WTC11 (cell line): ENCODE results near the gene TET3. TPM values are rescaled to one million over a fixed set of nuclear protein-coding genes. Genes with fewer than 3 reads are reported as not detected.
A peak's percentile ranks its signal among the peaks of the same experiment; 100 is the strongest.

Source experiments
- ATAC-seq: fragments of 200-7000 bp; cut with Tn5 transposase; 2 replicates; pipeline ENCODE4 v1.10.0; 2021; ENCODE audit warnings: mild to moderate bottlenecking, moderate library complexity
- CTCF ChIA-PET: fragments of 300-600 bp; sonication (Branson Sonifier 250); formaldehyde crosslinking; loops from one replicate; lab custom pipeline; 2021; ENCODE audit warnings: antibody characterized with exemption; lab: Charles Lee
- POLR2A ChIA-PET: fragments of 350-600 bp; sonication (Branson Sonifier 250); formaldehyde crosslinking; loops from one replicate; lab custom pipeline; 2021; ENCODE audit warnings: antibody characterized with exemption; lab: Charles Lee
- DNase-seq: peaks from one replicate; pipeline ENCODE4 v3.0.0; 2021; ENCODE audit warnings: low spot score
- H3K27ac Mint-ChIP-seq: 2 replicates; pipeline ENCODE4 v1.8.0; 2021; ENCODE audit warnings: mixed read lengths
- H3K27me3 Mint-ChIP-seq: 2 replicates; pipeline ENCODE4 v1.8.0; 2021; ENCODE audit warnings: low read depth, mild to moderate bottlenecking, moderate library complexity, mixed read lengths
- H3K36me3 Mint-ChIP-seq: 2 replicates; pipeline ENCODE4 v1.8.0; 2021; ENCODE audit warnings: mixed read lengths
- H3K4me1 Mint-ChIP-seq: 2 replicates; pipeline ENCODE4 v1.8.0; 2022; ENCODE audit warnings: mixed read lengths
- H3K4me3 Mint-ChIP-seq: 2 replicates; pipeline ENCODE4 v1.8.0; 2021; ENCODE audit warnings: mild to moderate bottlenecking, moderate library complexity, mixed read lengths
- H3K9me3 Mint-ChIP-seq: 2 replicates; pipeline ENCODE4 v1.8.0; 2021; ENCODE audit warnings: mixed read lengths
- CREM ChIP-seq: sonication (generic); formaldehyde crosslinking; IDR thresholded peaks from 2 replicates; pipeline ENCODE4 v1.8.1; 2022; ENCODE audit warnings: mild to moderate bottlenecking, missing genetic modification reagents, moderate library complexity
- EMX1 ChIP-seq: fragments of 250-450 bp; sonication (Bioruptor Pico); IDR thresholded peaks from 2 replicates; pipeline ENCODE4 v1.8.0; 2021; ENCODE audit warnings: mild to moderate bottlenecking
- GABPB1 ChIP-seq: sonication (generic); formaldehyde crosslinking; IDR thresholded peaks from 2 replicates; pipeline ENCODE4 v1.8.1; 2023; ENCODE audit warnings: mild to moderate bottlenecking, missing genetic modification reagents
- NR1H2 ChIP-seq: sonication (generic); formaldehyde crosslinking; IDR thresholded peaks from 2 replicates; pipeline ENCODE4 v1.9.0; 2021; ENCODE audit warnings: mild to moderate bottlenecking, moderate library complexity, missing genetic modification reagents
- NR3C1 ChIP-seq: sonication (generic); formaldehyde crosslinking; conservative IDR thresholded peaks from 2 replicates; pipeline ENCODE4 v1.8.1; 2023; ENCODE audit warnings: low read depth, mild to moderate bottlenecking, missing genetic modification reagents
- SMAD4 ChIP-seq: sonication (generic); formaldehyde crosslinking; IDR thresholded peaks from 2 replicates; pipeline ENCODE4 v1.8.0; 2022; ENCODE audit warnings: mild to moderate bottlenecking, missing genetic modification reagents
- ZNF423 ChIP-seq: fragments of 250-450 bp; sonication (Bioruptor Pico); IDR thresholded peaks from 2 replicates; pipeline ENCODE4 v2.1.2; 2022; ENCODE audit warnings: mild to moderate bottlenecking, moderate library complexity
- total RNA-seq: library from RNA; stranded (reverse); gene quantifications from 3 replicates; pipeline ENCODE4 v1.2.3, GENCODE V29; 2021
- TF ChIP-seq, protein P1 (sequence below): sonication (generic); formaldehyde crosslinking; conservative IDR thresholded peaks from 2 replicates; pipeline ENCODE4 v1.8.1; 2022; ENCODE audit warnings: mild to moderate bottlenecking, missing genetic modification reagents
- TF ChIP-seq, protein P2 (sequence below): sonication (generic); formaldehyde crosslinking; IDR thresholded peaks from 2 replicates; pipeline ENCODE4 v1.8.0; 2022; ENCODE audit warnings: missing genetic modification reagents
- TF ChIP-seq, protein P3 (sequence below): sonication (generic); formaldehyde crosslinking; IDR thresholded peaks from 2 replicates; pipeline ENCODE4 v1.8.1; 2023; ENCODE audit warnings: mild to moderate bottlenecking, moderate library complexity, missing genetic modification reagents
- TF ChIP-seq, protein P4 (sequence below): fragments of 250-450 bp; sonication (Bioruptor Pico); IDR thresholded peaks from 2 replicates; pipeline ENCODE4 v1.9.0; 2021; ENCODE audit warnings: moderate library complexity, mild to moderate bottlenecking, inconsistent platforms, borderline replicate concordance

Gene TET3
- total RNA-seq, 1 experiment from 2014 or later: 19.3 TPM

DNA sequence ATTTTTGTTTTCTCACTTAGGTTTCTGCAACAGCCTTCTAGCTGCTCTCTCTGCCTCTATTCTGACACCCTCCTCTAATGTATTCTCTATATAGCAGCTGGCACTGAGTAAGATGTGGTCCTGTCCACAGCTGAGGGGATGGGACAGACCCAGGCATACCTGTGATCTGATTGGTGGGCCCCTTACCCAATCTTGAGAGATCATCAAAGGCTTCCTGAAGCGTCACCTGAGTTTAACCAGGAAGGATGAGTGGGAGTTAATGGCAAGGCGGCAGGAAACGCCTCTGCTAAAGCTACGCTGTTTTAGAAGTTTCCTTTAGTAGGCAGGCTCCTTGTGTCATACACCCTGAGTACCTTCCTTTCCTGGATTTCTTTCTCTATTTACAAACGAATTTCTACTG lies 5.7 kb upstream of the TET3 start:
- Mint-ChIP-seq H3K4me3 (no peak overlapping the region), H3K4me1 (peaks cover 50% of the 10 kb centered on the region), H3K36me3 (no peaks in the 10 kb centered on the region), H3K27ac (no peak overlapping the region), H3K27me3 (peaks cover 65% of the 10 kb centered on the region), H3K9me3 (no peaks in the 10 kb centered on the region)
- ATAC-seq (peak; percentile 22), DNase-seq (no peak)
- POLR2A ChIA-PET: no interaction called here
- CTCF ChIA-PET: no interaction called here
- TF ChIP-seq, protein P1, sequence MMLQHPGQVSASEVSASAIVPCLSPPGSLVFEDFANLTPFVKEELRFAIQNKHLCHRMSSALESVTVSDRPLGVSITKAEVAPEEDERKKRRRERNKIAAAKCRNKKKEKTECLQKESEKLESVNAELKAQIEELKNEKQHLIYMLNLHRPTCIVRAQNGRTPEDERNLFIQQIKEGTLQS (CRISPR knock-in tag): no peak
- TF ChIP-seq, protein P2, sequence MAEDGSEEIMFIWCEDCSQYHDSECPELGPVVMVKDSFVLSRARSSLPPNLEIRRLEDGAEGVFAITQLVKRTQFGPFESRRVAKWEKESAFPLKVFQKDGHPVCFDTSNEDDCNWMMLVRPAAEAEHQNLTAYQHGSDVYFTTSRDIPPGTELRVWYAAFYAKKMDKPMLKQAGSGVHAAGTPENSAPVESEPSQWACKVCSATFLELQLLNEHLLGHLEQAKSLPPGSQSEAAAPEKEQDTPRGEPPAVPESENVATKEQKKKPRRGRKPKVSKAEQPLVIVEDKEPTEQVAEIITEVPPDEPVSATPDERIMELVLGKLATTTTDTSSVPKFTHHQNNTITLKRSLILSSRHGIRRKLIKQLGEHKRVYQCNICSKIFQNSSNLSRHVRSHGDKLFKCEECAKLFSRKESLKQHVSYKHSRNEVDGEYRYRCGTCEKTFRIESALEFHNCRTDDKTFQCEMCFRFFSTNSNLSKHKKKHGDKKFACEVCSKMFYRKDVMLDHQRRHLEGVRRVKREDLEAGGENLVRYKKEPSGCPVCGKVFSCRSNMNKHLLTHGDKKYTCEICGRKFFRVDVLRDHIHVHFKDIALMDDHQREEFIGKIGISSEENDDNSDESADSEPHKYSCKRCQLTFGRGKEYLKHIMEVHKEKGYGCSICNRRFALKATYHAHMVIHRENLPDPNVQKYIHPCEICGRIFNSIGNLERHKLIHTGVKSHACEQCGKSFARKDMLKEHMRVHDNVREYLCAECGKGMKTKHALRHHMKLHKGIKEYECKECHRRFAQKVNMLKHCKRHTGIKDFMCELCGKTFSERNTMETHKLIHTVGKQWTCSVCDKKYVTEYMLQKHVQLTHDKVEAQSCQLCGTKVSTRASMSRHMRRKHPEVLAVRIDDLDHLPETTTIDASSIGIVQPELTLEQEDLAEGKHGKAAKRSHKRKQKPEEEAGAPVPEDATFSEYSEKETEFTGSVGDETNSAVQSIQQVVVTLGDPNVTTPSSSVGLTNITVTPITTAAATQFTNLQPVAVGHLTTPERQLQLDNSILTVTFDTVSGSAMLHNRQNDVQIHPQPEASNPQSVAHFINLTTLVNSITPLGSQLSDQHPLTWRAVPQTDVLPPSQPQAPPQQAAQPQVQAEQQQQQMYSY (CRISPR knock-in tag): peak; percentile 31; the same call in 1 of the 2 replicates
- TF ChIP-seq, all 79 proteins: peak for 1

DNA sequence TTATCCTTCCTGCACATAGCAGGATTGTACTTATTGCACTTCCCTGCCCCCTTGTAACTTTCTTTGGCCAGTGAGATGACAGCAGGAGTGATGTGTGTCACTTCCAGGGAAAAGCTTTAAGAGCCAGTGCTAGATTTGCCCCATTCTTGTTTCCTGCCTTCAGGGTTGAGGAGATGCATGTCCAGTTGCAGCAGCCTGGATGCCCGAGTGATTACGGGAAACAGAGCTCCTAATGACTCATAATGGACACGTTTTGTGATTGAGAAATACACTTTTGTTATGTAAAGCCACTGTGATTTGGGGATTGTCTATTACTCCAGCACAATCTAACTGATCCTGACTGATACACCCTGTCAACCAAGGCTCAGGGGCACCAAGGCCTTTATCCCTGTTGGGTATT lies 5.0 kb upstream of the TET3 start:
- Mint-ChIP-seq H3K4me1 (peaks cover 50% of the 10 kb centered on the region), H3K9me3 (no peaks in the 10 kb centered on the region), H3K36me3 (no peaks in the 10 kb centered on the region), H3K27ac (no peak overlapping the region), H3K4me3 (0 out of 2 replicates have a peak overlapping the region, but pooled peaks have one; percentile 21), H3K27me3 (peaks cover 65% of the 10 kb centered on the region)
- ChIA-PET CTCF (no interaction called here), POLR2A (no interaction called here)
- no peak for DNase-seq
- TF ChIP-seq SMAD4 (CRISPR knock-in tag) (no peak), GABPB1 (peak; percentile 67; the same call in 1 of the 2 replicates), NR1H2 (CRISPR knock-in tag) (no peak), ZNF423 (CRISPR knock-in tag) (no peak)
- TF ChIP-seq, protein P2 (CRISPR knock-in tag): no peak
- TF ChIP-seq, protein P3, sequence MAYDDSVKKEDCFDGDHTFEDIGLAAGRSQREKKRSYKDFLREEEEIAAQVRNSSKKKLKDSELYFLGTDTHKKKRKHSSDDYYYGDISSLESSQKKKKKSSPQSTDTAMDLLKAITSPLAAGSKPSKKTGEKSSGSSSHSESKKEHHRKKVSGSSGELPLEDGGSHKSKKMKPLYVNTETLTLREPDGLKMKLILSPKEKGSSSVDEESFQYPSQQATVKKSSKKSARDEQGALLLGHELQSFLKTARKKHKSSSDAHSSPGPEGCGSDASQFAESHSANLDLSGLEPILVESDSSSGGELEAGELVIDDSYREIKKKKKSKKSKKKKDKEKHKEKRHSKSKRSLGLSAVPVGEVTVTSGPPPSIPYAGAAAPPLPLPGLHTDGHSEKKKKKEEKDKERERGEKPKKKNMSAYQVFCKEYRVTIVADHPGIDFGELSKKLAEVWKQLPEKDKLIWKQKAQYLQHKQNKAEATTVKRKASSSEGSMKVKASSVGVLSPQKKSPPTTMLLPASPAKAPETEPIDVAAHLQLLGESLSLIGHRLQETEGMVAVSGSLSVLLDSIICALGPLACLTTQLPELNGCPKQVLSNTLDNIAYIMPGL (CRISPR knock-in tag): no peak
- ATAC-seq: no peak

DNA sequence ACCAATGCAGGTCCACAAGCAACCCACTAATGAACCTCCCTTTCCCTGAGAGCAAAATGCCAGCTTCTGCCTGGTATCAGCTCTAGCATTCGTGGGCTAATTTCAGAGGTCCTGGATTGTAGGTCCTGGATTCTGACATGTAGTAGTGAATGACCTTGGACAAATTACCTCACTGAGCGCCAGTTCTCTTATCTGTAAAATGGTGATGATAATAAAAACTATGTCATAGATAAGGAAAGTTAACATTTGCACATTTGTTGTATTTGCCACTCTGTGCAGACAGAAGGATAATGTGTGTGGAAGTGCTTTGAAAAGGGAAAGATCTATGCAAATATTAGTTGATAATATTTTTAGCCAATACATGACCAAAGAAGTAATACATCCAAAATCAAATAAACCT lies 4.1 kb upstream of the TET3 start:
- Mint-ChIP-seq H3K4me3 (peak overlapping the region; percentile 83), H3K36me3 (no peaks in the 10 kb centered on the region), H3K27ac (no peak overlapping the region), H3K27me3 (peaks cover 65% of the 10 kb centered on the region), H3K4me1 (peaks cover 50% of the 10 kb centered on the region), H3K9me3 (no peaks in the 10 kb centered on the region)
- ATAC-seq: no peak
- ChIA-PET POLR2A (no interaction called here), CTCF (interaction anchor here (1.0 to 1.4 kb wide), 3 partner anchors 100 to 157 kb away, joined by 3 to 4 read pairs (median 3); no protein-coding TSS in a partner anchor)
- TF ChIP-seq NR3C1 (CRISPR knock-in tag) (no peak), CREM (no peak), EMX1 (CRISPR knock-in tag) (no peak)
- TF ChIP-seq, protein P4, sequence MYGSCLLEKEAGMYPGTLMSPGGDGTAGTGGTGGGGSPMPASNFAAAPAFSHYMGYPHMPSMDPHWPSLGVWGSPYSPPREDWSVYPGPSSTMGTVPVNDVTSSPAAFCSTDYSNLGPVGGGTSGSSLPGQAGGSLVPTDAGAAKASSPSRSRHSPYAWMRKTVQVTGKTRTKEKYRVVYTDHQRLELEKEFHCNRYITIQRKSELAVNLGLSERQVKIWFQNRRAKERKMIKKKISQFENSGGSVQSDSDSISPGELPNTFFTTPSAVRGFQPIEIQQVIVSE (CRISPR knock-in tag): no peak
- TF ChIP-seq, all 79 proteins: peak for 0
- no peak for DNase-seq
